Thymus (tissue), 11 donors: ENCODE results near the gene MYO10. TPM values are rescaled to one million over a fixed set of nuclear protein-coding genes. Genes with fewer than 3 reads are reported as not detected.
A peak's percentile ranks its signal among the peaks of the same experiment; 100 is the strongest.

Experiments used
- DNase-seq, 9 donors: peaks; one replicate each; pipeline ENCODE4 v3.0.0-alpha.2; 2013; ENCODE audit warnings: low spot score in 9 of 9, low read depth in 6 of 9, missing footprints in 1 of 9
- H3K27ac ChIP-seq, 2 donors: one replicate each; pipeline ENCODE4 v1.5.1; 2013; ENCODE audit warnings: control low read depth in 1 of 2, low read depth in 1 of 2, low read length in 1 of 2, mild to moderate bottlenecking in 1 of 2, moderate library complexity in 1 of 2
- H3K27me3 ChIP-seq, 2 donors: one replicate each; pipeline ENCODE4 v1.5.1; 2013; ENCODE audit warnings: low read length in 1 of 2; ENCODE audit not compliant: control insufficient read depth in 2 of 2, insufficient read depth in 1 of 2
- H3K36me3 ChIP-seq, 2 donors: one replicate each; pipeline ENCODE4 v1.5.1; 2013; ENCODE audit warnings: low read length in 1 of 2, mild to moderate bottlenecking in 1 of 2, moderate library complexity in 1 of 2; ENCODE audit not compliant: control insufficient read depth in 2 of 2, insufficient read depth in 2 of 2
- H3K4me1 ChIP-seq, 2 donors: one replicate each; pipeline ENCODE4 v1.5.1; 2013; ENCODE audit warnings: low read length in 2 of 2; ENCODE audit not compliant: control insufficient read depth in 2 of 2, insufficient read depth in 2 of 2
- H3K4me3 ChIP-seq, 2 donors: one replicate each; pipeline ENCODE4 v1.5.1; 2013; ENCODE audit warnings: low read length in 2 of 2, control low read depth in 1 of 2, mild to moderate bottlenecking in 1 of 2
- H3K9me3 ChIP-seq, 2 donors: one replicate each; pipeline ENCODE4 v1.5.1; 2013; ENCODE audit warnings: low read length in 1 of 2, mild to moderate bottlenecking in 1 of 2; ENCODE audit not compliant: control insufficient read depth in 2 of 2, insufficient read depth in 1 of 2
- WGBS: extraction: QIAGEN DNeasy Blood & Tissue Kit; methylation state at CpG from one replicate; pipeline ENCODE4 v1.1.7; 2013; 5-methylcytosine and 5-hydroxymethylcytosine counted together
- polyA plus RNA-seq: library from polyadenylated mRNA; stranded (reverse); fragments of 200-250 nt; gene quantifications from one replicate; pipeline ENCODE4 v1.2.3, GENCODE V29; 2013
- total RNA-seq: library from RNA; stranded (reverse); fragments of 120-200 nt; gene quantifications from one replicate; pipeline ENCODE4 v1.2.4, GENCODE V29; 2013
- donor health status: healthy.

MYO10 gene
- total and polyA plus RNA-seq, 2 donors = 4.3 to 6.0 TPM

- Histone ChIP-seq H3K36me3 (no peaks in the 10 kb centered on the region), H3K4me3 (no peak overlapping the region), H3K4me1 (peaks cover 0 to 4% of the 10 kb centered on the region in 2 donors), H3K27me3 (no peaks in the 10 kb centered on the region), H3K27ac (peak overlapping the region in 1 of 2 donors; percentile 43), H3K9me3 (no peaks in the 10 kb centered on the region)
- no peak for DNase-seq
- WGBS = 92% methylated on average over 8 of the region's 8 CpGs
Observed at GRCh38 chr5:16865151-16865550, 70.9 kb downstream of the MYO10 start.

GRCh38 chr5:16864631-16865131 is 71.4 kb downstream of the MYO10 start:
- WGBS = 83% methylated on average over 4 of the region's 4 CpGs
- Histone ChIP-seq H3K36me3 (no peaks in the 10 kb centered on the region), H3K4me3 (no peak overlapping the region), H3K27me3 (no peaks in the 10 kb centered on the region), H3K9me3 (no peaks in the 10 kb centered on the region), H3K4me1 (peaks cover 0 to 4% of the 10 kb centered on the region in 2 donors), H3K27ac (peak overlapping the region in 1 of 2 donors; percentile 60)
- no peak for DNase-seq

- H3K9me3 ChIP-seq = no peaks in the 10 kb centered on the region
- no peaks in the 10 kb centered on the region for H3K27me3 ChIP-seq
- H3K4me1 ChIP-seq = peaks cover 0 to 4% of the 10 kb centered on the region in 2 donors
- no peak overlapping the region for H3K4me3 ChIP-seq
- no peak overlapping the region for H3K27ac ChIP-seq
- H3K36me3 ChIP-seq = no peaks in the 10 kb centered on the region
- DNase-seq = no peak
- 89% methylated on average over 5 of the region's 5 CpGs for WGBS
Observed at GRCh38 chr5:16863469-16863946, 72.6 kb downstream of the MYO10 start.

- Histone ChIP-seq H3K4me1 (peaks cover 0 to 4% of the 10 kb centered on the region in 2 donors), H3K27me3 (no peaks in the 10 kb centered on the region), H3K4me3 (no peak overlapping the region), H3K9me3 (no peaks in the 10 kb centered on the region), H3K27ac (no peak overlapping the region), H3K36me3 (no peaks in the 10 kb centered on the region)
- WGBS = 99% methylated on average over 3 of the region's 3 CpGs
- DNase-seq = no peak
Observed at GRCh38 chr5:16862777-16863176, 73.3 kb downstream of the MYO10 start.

GRCh38 chr5:16859346-16859745 is 76.7 kb downstream of the MYO10 start:
- DNase-seq = no peak
- no peak overlapping the region for H3K4me3 ChIP-seq
- no peaks in the 10 kb centered on the region for H3K27me3 ChIP-seq
- no peaks in the 10 kb centered on the region for H3K4me1 ChIP-seq
- H3K9me3 ChIP-seq = no peaks in the 10 kb centered on the region
- H3K27ac ChIP-seq = no peak overlapping the region
- H3K36me3 ChIP-seq = no peaks in the 10 kb centered on the region

- Histone ChIP-seq H3K4me1 (no peaks in the 10 kb centered on the region), H3K9me3 (no peaks in the 10 kb centered on the region), H3K27ac (no peak overlapping the region), H3K27me3 (no peaks in the 10 kb centered on the region), H3K36me3 (no peaks in the 10 kb centered on the region), H3K4me3 (no peak overlapping the region)
- 94% methylated on average over 6 of the region's 6 CpGs for WGBS
- no peak for DNase-seq
Observed at GRCh38 chr5:16858151-16858550, 77.9 kb downstream of the MYO10 start.

- H3K9me3 ChIP-seq = no peaks in the 10 kb centered on the region
- H3K4me3 ChIP-seq = no peak overlapping the region
- WGBS = 93% methylated on average over 4 of the region's 4 CpGs
- H3K36me3 ChIP-seq = no peaks in the 10 kb centered on the region
- H3K27me3 ChIP-seq = no peaks in the 10 kb centered on the region
- no peak for DNase-seq
- H3K4me1 ChIP-seq = no peaks in the 10 kb centered on the region
- H3K27ac ChIP-seq = no peak overlapping the region
Observed at GRCh38 chr5:16857635-16858034, 78.5 kb downstream of the MYO10 start.

GRCh38 chr5:16856531-16856930 is 79.6 kb downstream of the MYO10 start:
- H3K27me3 ChIP-seq = no peaks in the 10 kb centered on the region
- WGBS = 88% methylated on average over 5 of the region's 5 CpGs
- H3K36me3 ChIP-seq = no peaks in the 10 kb centered on the region
- no peak overlapping the region for H3K4me3 ChIP-seq
- no peak overlapping the region for H3K27ac ChIP-seq
- DNase-seq = no peak
- no peaks in the 10 kb centered on the region for H3K4me1 ChIP-seq
- H3K9me3 ChIP-seq = no peaks in the 10 kb centered on the region

GRCh38 chr5:16855898-16856297 is 80.2 kb downstream of the MYO10 start:
- no peak overlapping the region for H3K4me3 ChIP-seq
- H3K27ac ChIP-seq = no peak overlapping the region
- no peaks in the 10 kb centered on the region for H3K9me3 ChIP-seq
- H3K36me3 ChIP-seq = no peaks in the 10 kb centered on the region
- no peak for DNase-seq
- WGBS = 95% methylated on average over 10 of the region's 10 CpGs
- H3K27me3 ChIP-seq = no peaks in the 10 kb centered on the region
- H3K4me1 ChIP-seq = no peaks in the 10 kb centered on the region

GRCh38 chr5:16855485-16855884 is 80.6 kb downstream of the MYO10 start:
- Histone ChIP-seq H3K4me3 (no peak overlapping the region), H3K4me1 (no peaks in the 10 kb centered on the region), H3K36me3 (no peaks in the 10 kb centered on the region), H3K27ac (peak overlapping the region in 1 of 2 donors; percentile 3), H3K9me3 (no peaks in the 10 kb centered on the region), H3K27me3 (no peaks in the 10 kb centered on the region)
- 93% methylated on average over 5 of the region's 5 CpGs for WGBS
- DNase-seq = no peak
